HG02642 (cell line): ENCODE measurements around the gene OR10R2.

ENCODE experiments used
- ATAC-seq: cut with Tn5 transposase; IDR thresholded peaks from one replicate; pipeline ENCODE4 v1.9.1; 2021; ENCODE audit warnings: mild to moderate bottlenecking; ENCODE audit not compliant: unreplicated experiment, poor library complexity

The OR10R2 gene

GRCh38 chr1:158521666-158522058 is 49.6 kb downstream of the OR10R2 start:
- ATAC-seq = no peak

- ATAC-seq = peak; percentile 51
Observed at GRCh38 chr1:158527190-158527815, 55.3 kb downstream of the OR10R2 start.
